Tibial nerve (tissue), 4 donors: ENCODE results near the gene PLCG2. TPM values are rescaled to one million over a fixed set of nuclear protein-coding genes. Genes with fewer than 3 reads are reported as not detected.

ENCODE experiments used
- DNase-seq, 2 donors: peaks; one replicate each; pipeline ENCODE4 v3.0.0-alpha.2; 2019; ENCODE audit warnings: low spot score in 2 of 2
- H3K27ac ChIP-seq, 4 donors: fragments of 200-600 bp; sonication (generic) in 3 of 4; one replicate each; pipeline ENCODE4 v1.5.1; 2017 to 2019; ENCODE audit warnings: mild to moderate bottlenecking in 1 of 4
- H3K27me3 ChIP-seq, 2 donors: fragments of 200-600 bp; sonication (generic) in 1 of 2; one replicate each; pipeline versions ENCODE4 v1.5.1 to v1.6.0; 2017 to 2019
- H3K36me3 ChIP-seq, 3 donors: fragments of 200-600 bp; sonication (generic); one replicate each; pipeline ENCODE4 v1.5.1; 2018 to 2019
- H3K4me1 ChIP-seq, 4 donors: fragments of 200-600 bp; sonication (generic) in 3 of 4; one replicate each; pipeline ENCODE4 v1.5.1; 2017 to 2019
- H3K4me3 ChIP-seq, 4 donors: fragments of 200-600 bp; sonication (generic) in 3 of 4; one replicate each; pipeline ENCODE4 v1.5.1; 2017 to 2019; ENCODE audit warnings: mild to moderate bottlenecking in 1 of 4, moderate library complexity in 1 of 4
- H3K9me3 ChIP-seq, 4 donors: fragments of 200-600 bp; sonication (generic) in 3 of 4; one replicate each; pipeline ENCODE4 v1.5.1; 2017 to 2019
- EP300 ChIP-seq, 2 donors: sonication (generic); formaldehyde crosslinking; IDR thresholded peaks; one replicate each; pipeline ENCODE4 v1.6.1; 2017; ENCODE audit warnings: antibody characterized with exemption in 2 of 2, mild to moderate bottlenecking in 1 of 2
- POLR2A ChIP-seq, 2 donors: fragments of 450-650 bp; IDR thresholded peaks; one replicate each; pipeline ENCODE4 v1.6.1; 2017; ENCODE audit warnings: antibody characterized with exemption in 2 of 2, mild to moderate bottlenecking in 2 of 2, moderate library complexity in 2 of 2
- WGBS, 2 donors: methylation state at CpG; one replicate each; pipeline ENCODE4 v1.1.5; 2018; 5-methylcytosine and 5-hydroxymethylcytosine counted together
- total RNA-seq, 4 donors: library from RNA; depleted of rRNA; stranded (reverse); fragments of >200 nt; gene quantifications; one replicate each; pipeline ENCODE4 v1.1.0, GENCODE V29; 2016
- TF ChIP-seq, protein P1 (sequence below), 5 experiments: fragments of 200-600 bp in 3 of 5; fragments of 450-650 bp in 2 of 5; sonication (generic) in 3 of 5; IDR thresholded peaks; one replicate each; pipeline ENCODE4 v1.5.1; 2016 to 2019; ENCODE audit warnings: antibody characterized with exemption in 5 of 5, mild to moderate bottlenecking in 3 of 5, moderate library complexity in 2 of 5

PLCG2 gene
- total RNA-seq, 4 donors from 2014 or later = 13.0 to 28.5 (median 18.9) TPM

DNA sequence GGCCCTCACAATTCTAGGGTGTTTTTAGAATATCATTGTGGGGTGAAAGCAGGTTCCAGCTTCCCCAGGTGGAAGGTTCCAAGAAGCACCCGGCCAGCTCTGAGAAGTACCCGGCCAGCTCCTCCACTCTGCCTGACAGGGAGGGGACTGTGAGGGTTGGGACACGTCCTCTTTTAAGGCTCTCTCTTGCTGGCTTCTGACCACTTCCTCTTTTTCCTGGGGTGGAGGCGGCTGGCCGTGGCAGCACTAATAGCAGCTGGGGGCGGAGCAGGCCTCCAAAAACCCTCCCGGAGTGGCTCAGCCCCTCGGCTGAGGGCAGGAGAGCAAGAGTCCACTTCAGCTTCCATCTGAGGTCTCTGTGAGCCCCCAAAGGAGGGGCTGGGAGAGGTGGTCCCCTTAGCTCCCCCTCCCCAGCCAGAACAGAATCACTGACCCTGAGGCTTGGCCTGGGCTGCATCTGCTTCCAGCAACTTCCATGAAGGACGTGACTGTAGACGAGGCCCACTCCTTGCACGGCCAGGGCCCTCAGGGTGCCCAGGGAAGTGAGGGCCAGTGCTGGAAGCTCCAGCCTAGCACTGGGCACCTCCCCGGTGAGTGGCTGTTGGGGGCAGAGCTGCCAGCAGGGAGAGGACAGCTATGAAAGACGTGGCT, 26.7 kb upstream of the PLCG2 start:
- Histone ChIP-seq H3K9me3 (no peaks in the 10 kb centered on the region), H3K4me1 (peaks cover 0 to 14% (median 0%) of the 10 kb centered on the region in 4 donors), H3K27me3 (no peaks in the 10 kb centered on the region), H3K27ac (peak overlapping the region in 3 of 4 donors; percentile 60 to 72 (median 65)), H3K4me3 (no peak overlapping the region), H3K36me3 (no peaks in the 10 kb centered on the region)
- 43 to 47% methylated on average over 10 to 13 of the region's 13 CpGs for WGBS, 2 donors
- no peak for DNase-seq
- TF ChIP-seq POLR2A (IDR thresholded peaks at IDR 0.05) (no peak), EP300 (IDR thresholded peaks at IDR 0.05) (peak in 1 of 2 donors; percentile 15)
- TF ChIP-seq, protein P1, sequence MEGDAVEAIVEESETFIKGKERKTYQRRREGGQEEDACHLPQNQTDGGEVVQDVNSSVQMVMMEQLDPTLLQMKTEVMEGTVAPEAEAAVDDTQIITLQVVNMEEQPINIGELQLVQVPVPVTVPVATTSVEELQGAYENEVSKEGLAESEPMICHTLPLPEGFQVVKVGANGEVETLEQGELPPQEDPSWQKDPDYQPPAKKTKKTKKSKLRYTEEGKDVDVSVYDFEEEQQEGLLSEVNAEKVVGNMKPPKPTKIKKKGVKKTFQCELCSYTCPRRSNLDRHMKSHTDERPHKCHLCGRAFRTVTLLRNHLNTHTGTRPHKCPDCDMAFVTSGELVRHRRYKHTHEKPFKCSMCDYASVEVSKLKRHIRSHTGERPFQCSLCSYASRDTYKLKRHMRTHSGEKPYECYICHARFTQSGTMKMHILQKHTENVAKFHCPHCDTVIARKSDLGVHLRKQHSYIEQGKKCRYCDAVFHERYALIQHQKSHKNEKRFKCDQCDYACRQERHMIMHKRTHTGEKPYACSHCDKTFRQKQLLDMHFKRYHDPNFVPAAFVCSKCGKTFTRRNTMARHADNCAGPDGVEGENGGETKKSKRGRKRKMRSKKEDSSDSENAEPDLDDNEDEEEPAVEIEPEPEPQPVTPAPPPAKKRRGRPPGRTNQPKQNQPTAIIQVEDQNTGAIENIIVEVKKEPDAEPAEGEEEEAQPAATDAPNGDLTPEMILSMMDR (IDR thresholded peaks at IDR 0.05) = no peak

DNA sequence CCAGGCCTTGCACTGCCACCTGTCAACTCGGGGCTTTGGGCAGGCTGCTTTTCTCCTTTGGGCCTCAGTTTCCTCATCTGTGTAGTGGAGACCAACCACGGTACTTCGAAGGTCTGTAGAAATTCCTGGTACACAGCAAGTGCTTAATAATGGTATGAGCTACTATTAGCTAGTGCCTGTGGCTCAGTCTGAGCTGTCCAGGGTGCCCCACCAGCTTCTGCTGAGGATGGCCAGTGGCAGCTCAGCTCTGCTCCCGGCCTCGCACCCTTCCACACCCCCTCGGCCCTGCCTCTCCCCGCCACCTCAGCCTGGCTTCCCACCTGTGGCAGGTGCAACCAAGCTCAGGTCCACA, 26.2 kb upstream of the PLCG2 start:
- no peak for DNase-seq
- no peaks in the 10 kb centered on the region for H3K27me3 ChIP-seq
- peak overlapping the region in 3 of 4 donors; percentile 60 to 72 (median 65) for H3K27ac ChIP-seq
- H3K4me3 ChIP-seq = no peak overlapping the region
- no peaks in the 10 kb centered on the region for H3K36me3 ChIP-seq
- TF ChIP-seq EP300 (IDR thresholded peaks at IDR 0.05) (no peak), POLR2A (IDR thresholded peaks at IDR 0.05) (no peak)
- TF ChIP-seq, protein P1 (IDR thresholded peaks at IDR 0.05) = no peak
- H3K9me3 ChIP-seq = no peaks in the 10 kb centered on the region
- WGBS, 2 donors = 91 to 93% methylated on average over 7 of the region's 7 CpGs
- peaks cover 0 to 14% (median 0%) of the 10 kb centered on the region in 4 donors for H3K4me1 ChIP-seq

DNA sequence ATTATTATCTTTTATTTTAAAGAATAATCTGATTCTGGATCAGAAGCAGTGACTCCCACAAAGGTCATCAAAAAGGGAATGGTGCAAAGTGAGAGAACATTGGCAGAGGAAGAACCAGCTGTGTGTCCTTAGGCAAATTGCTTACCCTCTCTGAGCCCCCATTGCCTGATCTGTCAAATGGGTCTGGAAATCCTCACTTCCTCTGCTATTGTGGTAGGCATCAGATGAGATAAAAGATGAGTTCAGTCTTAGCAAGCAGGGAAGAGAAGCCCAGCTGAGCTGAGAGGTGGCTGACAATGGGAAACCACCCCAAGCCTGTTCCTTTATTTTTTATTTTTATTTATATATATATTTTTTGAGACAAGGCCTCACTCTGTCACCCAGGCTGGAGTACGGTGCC, 24.2 kb upstream of the PLCG2 start:
- no peak overlapping the region for H3K27ac ChIP-seq
- H3K36me3 ChIP-seq = no peaks in the 10 kb centered on the region
- TF ChIP-seq POLR2A (IDR thresholded peaks at IDR 0.05) = no peak
- no peak for TF ChIP-seq EP300 (IDR thresholded peaks at IDR 0.05)
- TF ChIP-seq, protein P1 (IDR thresholded peaks at IDR 0.05) = no peak
- H3K9me3 ChIP-seq = no peaks in the 10 kb centered on the region
- H3K4me3 ChIP-seq = no peak overlapping the region
- DNase-seq = no peak
- no peaks in the 10 kb centered on the region for H3K27me3 ChIP-seq
- H3K4me1 ChIP-seq = peaks cover 0 to 9% (median 0%) of the 10 kb centered on the region in 4 donors
- WGBS, 2 donors = 79 to 80% methylated on average over 1 of the region's 1 CpG

DNA sequence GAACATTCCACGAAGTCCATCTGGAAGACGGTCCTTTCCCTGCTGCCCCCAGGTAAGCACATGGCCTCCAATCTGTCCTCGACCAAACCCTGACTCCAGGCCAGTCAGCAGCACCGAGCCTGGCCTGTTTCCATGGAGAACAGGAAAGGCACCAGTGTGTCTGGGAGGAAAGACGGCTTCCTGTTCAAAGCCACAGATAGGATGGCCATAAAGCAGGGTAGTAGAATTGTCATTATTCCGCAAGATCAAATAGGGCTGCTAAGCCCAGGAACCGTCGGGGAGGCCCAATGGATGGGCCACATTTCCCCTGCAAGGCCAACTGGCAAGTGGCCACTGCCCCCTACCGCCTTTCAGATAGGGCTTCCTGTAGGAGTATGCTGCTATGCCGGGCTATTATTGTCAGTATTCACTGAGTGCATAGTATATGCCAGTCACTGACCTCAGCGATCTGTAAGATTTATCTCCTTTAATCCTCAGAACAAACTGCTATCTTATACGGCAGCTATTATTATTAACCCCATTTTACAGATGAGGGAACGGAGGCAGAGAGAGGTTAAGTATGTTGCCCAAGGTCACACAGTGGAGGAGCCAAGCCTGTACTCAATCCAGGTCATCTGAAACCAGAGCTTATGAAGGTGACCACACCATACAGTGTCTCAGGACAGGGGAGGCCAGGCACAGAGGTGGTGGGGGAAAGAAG, 23.0 kb upstream of the PLCG2 start:
- H3K9me3 ChIP-seq = no peaks in the 10 kb centered on the region
- H3K27me3 ChIP-seq = no peaks in the 10 kb centered on the region
- TF ChIP-seq EP300 (IDR thresholded peaks at IDR 0.05) (peak in 1 of 2 donors; percentile 26), POLR2A (IDR thresholded peaks at IDR 0.05) (no peak)
- TF ChIP-seq, protein P1 (IDR thresholded peaks at IDR 0.05) = no peak
- DNase-seq = no peak
- 50 to 51% methylated on average over 12 to 13 of the region's 13 CpGs for WGBS, 2 donors
- H3K4me1 ChIP-seq = peaks cover 0 to 9% (median 0%) of the 10 kb centered on the region in 4 donors
- H3K4me3 ChIP-seq = no peak overlapping the region
- no peak overlapping the region for H3K27ac ChIP-seq
- H3K36me3 ChIP-seq = no peaks in the 10 kb centered on the region
